GM12865 (cell line): ENCODE measurements around the gene RNASE9.

ENCODE experiments used
- DNase-seq: peaks from one replicate; pipeline ENCODE4 v3.0.0; 2010; ENCODE audit warnings: low read depth
- H3K4me3 ChIP-seq: 2 replicates; pipeline ENCODE4 v1.5.1; 2011; ENCODE audit warnings: mild to moderate bottlenecking, low read depth, low read length, control low read depth
- CTCF ChIP-seq: IDR thresholded peaks from 2 replicates; pipeline ENCODE4 v1.5.1; 2011; ENCODE audit warnings: low read length, control low read depth, low read depth, inconsistent platforms; ENCODE audit not compliant: insufficient read depth; ENCODE audit errors: missing control alignments

Gene RNASE9

GRCh38 chr14:20560961-20561360, at the start of gene RNASE9:
Gene RNASE9 (minus strand): TSS chr14:20561047.
- TF ChIP-seq CTCF: no peak
- DNase-seq: no peak
- no peak within 1 kb of the TSS for H3K4me3 ChIP-seq

- TF ChIP-seq CTCF: no peak
Measured at GRCh38 chr14:20610002-20610765, 49.3 kb upstream of the RNASE9 start.

GRCh38 chr14:20609215-20610001, 48.6 kb upstream of the RNASE9 start:
- peak; percentile 90 for DNase-seq
- peak overlapping the region; percentile 76 for H3K4me3 ChIP-seq
- TF ChIP-seq CTCF: peak; percentile 85

More at GRCh38 chr14:20610002-20610765, 49.3 kb upstream of the RNASE9 start:
- H3K4me3 ChIP-seq: peak overlapping the region; percentile 76
- peak; percentile 85 for DNase-seq

- peak; percentile 30 for DNase-seq
- TF ChIP-seq CTCF: no peak
- H3K4me3 ChIP-seq: no peak overlapping the region
Measured at GRCh38 chr14:20608383-20609110, 47.7 kb upstream of the RNASE9 start.

- DNase-seq: peak; percentile 67
- H3K4me3 ChIP-seq: no peak overlapping the region
- no peak for TF ChIP-seq CTCF
Measured at GRCh38 chr14:20607617-20608016, 46.8 kb upstream of the RNASE9 start.

GRCh38 chr14:20606902-20607242, 46.0 kb upstream of the RNASE9 start:
- TF ChIP-seq CTCF: no peak
- H3K4me3 ChIP-seq: no peak overlapping the region
- DNase-seq: no peak
